A549 (cell line): ENCODE data around the gene DEUP1. TPM values are rescaled to one million over a fixed set of nuclear protein-coding genes. Genes with fewer than 3 reads are reported as not detected.

Experiments used
- ATAC-seq, 2 experiments: fragments of 200-7000 bp in 1 of 2; fragments of >200 bp in 1 of 2; cut with Nextera tagmentation in 1 of 2; cut with Tn5 transposase in 1 of 2; 3 replicates each; pipeline versions ENCODE4 v1.8.0 to v1.9.1; 2018 to 2020; ENCODE audit warnings: mild to moderate bottlenecking in 1 of 2, moderate library complexity in 1 of 2
- CTCF ChIA-PET: fragments of 300-600 bp; sonication (Branson Sonifier 250); formaldehyde crosslinking; extraction: SDS; loops from one replicate; lab custom pipeline; 2021; ENCODE audit warnings: antibody characterized with exemption, inconsistent platforms; lab: Yijun Ruan, JAX
- POLR2A ChIA-PET: fragments of 350-600 bp; formaldehyde crosslinking; extraction: SDS; loops from one replicate; lab custom pipeline; 2021; ENCODE audit warnings: antibody characterized with exemption, inconsistent platforms; lab: Yijun Ruan, JAX
- DNase-seq, 2 experiments: peaks; one replicate each; pipeline versions ENCODE4 v3.0.0 to v3.0.0-alpha.2; 2011 to 2016; ENCODE audit warnings: low read depth in 1 of 2, low spot score in 1 of 2
- FAIRE-seq: peaks from 2 replicates; lab custom pipeline; 2011; peaks lifted over from hg19 to GRCh38; lab: Jason Lieb, UNC
- H3K27ac ChIP-seq, 2 experiments: fragments of >200 bp; sonication (Bioruptor Twin); formaldehyde crosslinking; 3 replicates each; pipeline ENCODE4 v1.5.1; 2016 to 2017
- H3K4me1 ChIP-seq: fragments of >200 bp; sonication (Bioruptor Twin); formaldehyde crosslinking; 3 replicates; pipeline ENCODE4 v1.6.1; 2016
- H3K4me2 ChIP-seq: fragments of >200 bp; sonication (Bioruptor Twin); formaldehyde crosslinking; 3 replicates; pipeline ENCODE4 v1.6.1; 2016
- H3K4me3 ChIP-seq: fragments of >200 bp; sonication (Bioruptor Twin); formaldehyde crosslinking; 3 replicates; pipeline ENCODE4 v1.5.1; 2016
- H3K9me3 ChIP-seq: fragments of >200 bp; sonication (Bioruptor Twin); formaldehyde crosslinking; 3 replicates; pipeline ENCODE4 v1.6.1; 2016
- CBX2 ChIP-seq: fragments of 200-600 bp; sonication (generic); IDR thresholded peaks from 2 replicates; pipeline ENCODE4 v1.6.1; 2016; ENCODE audit warnings: low read depth, mild to moderate bottlenecking, borderline replicate concordance
- CBX8 ChIP-seq: fragments of 200-600 bp; sonication (generic); IDR thresholded peaks from 2 replicates; pipeline ENCODE4 v1.6.1; 2016
- CHD2 ChIP-seq: fragments of 150-350 bp; IDR thresholded peaks from 2 replicates; pipeline ENCODE4 v1.6.1; 2014; ENCODE audit warnings: low read length; ENCODE audit not compliant: partially characterized antibody
- CHD4 ChIP-seq: fragments of 200-600 bp; sonication (generic); IDR thresholded peaks from 2 replicates; pipeline ENCODE4 v1.6.1; 2016; ENCODE audit warnings: antibody characterized with exemption, mild to moderate bottlenecking, borderline replicate concordance
- EHF ChIP-seq: fragments of 250-450 bp; sonication (Bioruptor Pico); IDR thresholded peaks from 2 replicates; pipeline ENCODE4 v1.5.0; 2020; ENCODE audit warnings: mild to moderate bottlenecking
- EHMT2 ChIP-seq: fragments of 200-600 bp; sonication (generic); IDR thresholded peaks from 2 replicates; pipeline ENCODE4 v1.6.1; 2016; ENCODE audit warnings: antibody characterized with exemption, low read depth, mild to moderate bottlenecking, moderate library complexity
- ESRRA ChIP-seq: fragments of 150-350 bp; IDR thresholded peaks from 2 replicates; pipeline ENCODE4 v1.6.1; 2014; ENCODE audit warnings: mild to moderate bottlenecking, low read length, borderline replicate concordance
- HEYL ChIP-seq: fragments of 250-450 bp; sonication (Bioruptor Pico); IDR thresholded peaks from 2 replicates; pipeline ENCODE4 v1.8.0; 2021; ENCODE audit warnings: mild to moderate bottlenecking, moderate library complexity
- KDM5A ChIP-seq: fragments of 200-600 bp; sonication (generic); IDR thresholded peaks from 2 replicates; pipeline ENCODE4 v1.6.1; 2016; ENCODE audit warnings: antibody characterized with exemption, mild to moderate bottlenecking
- MAZ ChIP-seq: fragments of 150-350 bp; IDR thresholded peaks from 2 replicates; pipeline ENCODE4 v1.6.1; 2014; ENCODE audit warnings: antibody characterized with exemption, low read depth, low read length, borderline replicate concordance
- NR3C1 ChIP-seq: fragments of >200 bp; sonication (Bioruptor Twin); formaldehyde crosslinking; IDR thresholded peaks from 3 replicates; pipeline ENCODE4 v1.6.1; 2017
- POLR2A ChIP-seq: IDR thresholded peaks from 2 replicates; pipeline ENCODE4 v1.6.1; 2012; ENCODE audit warnings: mild to moderate bottlenecking, low read length
- TP53 ChIP-seq: fragments of 250-450 bp; sonication (Bioruptor Pico); IDR thresholded peaks from 2 replicates; pipeline ENCODE4 v1.5.0; 2021; ENCODE audit warnings: mild to moderate bottlenecking, moderate library complexity
- ZC3H11A ChIP-seq: fragments of 450-650 bp; IDR thresholded peaks from 2 replicates; pipeline ENCODE4 v1.6.1; 2014; ENCODE audit warnings: antibody characterized with exemption, mild to moderate bottlenecking
- ZNF302 ChIP-seq: fragments of 250-450 bp; sonication (Bioruptor Pico); IDR thresholded peaks from 2 replicates; pipeline ENCODE4 v1.9.0; 2021; ENCODE audit warnings: inconsistent platforms, mild to moderate bottlenecking, moderate library complexity
- WGBS: methylation state at CpG from one replicate; pipeline ENCODE4 v1.1.6; 2017; ENCODE audit errors: missing lambda C conversion rate; 5-methylcytosine and 5-hydroxymethylcytosine counted together
- polyA plus RNA-seq, 4 experiments: library from polyadenylated mRNA; depleted of rRNA in 3 of 4; stranded (reverse); fragments of >200 nt; fragmentation: RNase III in 1 of 4; extraction: RNeasy Plus Mini Kit Qiagen cat#74134 plus additional on column Dnase treatment in 1 of 4; gene quantifications; 2 replicates in 3 of 4; 3 replicates in 1 of 4; pipeline ENCODE4 v1.2.3, GENCODE V29; 2011 to 2017
- TF ChIP-seq, protein P1 (sequence below): fragments of 200-600 bp; sonication (generic); IDR thresholded peaks from 2 replicates; pipeline ENCODE4 v1.6.1; 2016; ENCODE audit warnings: antibody characterized with exemption, mild to moderate bottlenecking, moderate library complexity
- TF ChIP-seq, protein P2 (sequence below): IDR thresholded peaks from 2 replicates; pipeline ENCODE4 v1.6.1; 2012; ENCODE audit warnings: low read depth, borderline replicate concordance
- TF ChIP-seq, protein P3 (sequence below): fragments of 250-450 bp; sonication (Bioruptor Pico); IDR thresholded peaks from 2 replicates; pipeline ENCODE4 v1.5.0; 2021; ENCODE audit warnings: mild to moderate bottlenecking, moderate library complexity, borderline replicate concordance
- TF ChIP-seq, protein P4 (sequence below): fragments of >200 bp; sonication (Bioruptor Twin); formaldehyde crosslinking; IDR thresholded peaks from 2 replicates; pipeline ENCODE4 v1.6.1; 2016
- TF ChIP-seq, protein P5 (sequence below): fragments of 250-450 bp; sonication (Bioruptor Pico); IDR thresholded peaks from 2 replicates; pipeline ENCODE4 v1.5.0; 2020; ENCODE audit warnings: low read depth, mild to moderate bottlenecking, moderate library complexity

Gene DEUP1
- polyA plus RNA-seq, 2 of the 4 experiments (the other 2 are of a cell fraction) = not detected

GRCh38 chr11:93370260-93370659 lies 39.7 kb downstream of the DEUP1 start:
- ChIA-PET POLR2A (no interaction called here), CTCF (no interaction called here)
- WGBS = 6% methylated on average over 2 of the region's 2 CpGs
- ATAC-seq (no peak), DNase-seq (no peak), FAIRE-seq (no peak)
- no peak overlapping the region for H3K27ac ChIP-seq
- H3K4me1 ChIP-seq = no peaks in the 10 kb centered on the region
- H3K9me3 ChIP-seq = no peaks in the 10 kb centered on the region
- TF ChIP-seq KDM5A (no peak), CBX2 (no peak), CHD2 (no peak), ZNF302 (no peak), POLR2A (no peak), TP53 (CRISPR knock-in tag) (no peak), MAZ (no peak), CHD4 (no peak), EHF (CRISPR knock-in tag) (no peak), HEYL (no peak), ESRRA (no peak), CBX8 (no peak), NR3C1 (no peak), ZC3H11A (no peak)
- TF ChIP-seq, protein P1, sequence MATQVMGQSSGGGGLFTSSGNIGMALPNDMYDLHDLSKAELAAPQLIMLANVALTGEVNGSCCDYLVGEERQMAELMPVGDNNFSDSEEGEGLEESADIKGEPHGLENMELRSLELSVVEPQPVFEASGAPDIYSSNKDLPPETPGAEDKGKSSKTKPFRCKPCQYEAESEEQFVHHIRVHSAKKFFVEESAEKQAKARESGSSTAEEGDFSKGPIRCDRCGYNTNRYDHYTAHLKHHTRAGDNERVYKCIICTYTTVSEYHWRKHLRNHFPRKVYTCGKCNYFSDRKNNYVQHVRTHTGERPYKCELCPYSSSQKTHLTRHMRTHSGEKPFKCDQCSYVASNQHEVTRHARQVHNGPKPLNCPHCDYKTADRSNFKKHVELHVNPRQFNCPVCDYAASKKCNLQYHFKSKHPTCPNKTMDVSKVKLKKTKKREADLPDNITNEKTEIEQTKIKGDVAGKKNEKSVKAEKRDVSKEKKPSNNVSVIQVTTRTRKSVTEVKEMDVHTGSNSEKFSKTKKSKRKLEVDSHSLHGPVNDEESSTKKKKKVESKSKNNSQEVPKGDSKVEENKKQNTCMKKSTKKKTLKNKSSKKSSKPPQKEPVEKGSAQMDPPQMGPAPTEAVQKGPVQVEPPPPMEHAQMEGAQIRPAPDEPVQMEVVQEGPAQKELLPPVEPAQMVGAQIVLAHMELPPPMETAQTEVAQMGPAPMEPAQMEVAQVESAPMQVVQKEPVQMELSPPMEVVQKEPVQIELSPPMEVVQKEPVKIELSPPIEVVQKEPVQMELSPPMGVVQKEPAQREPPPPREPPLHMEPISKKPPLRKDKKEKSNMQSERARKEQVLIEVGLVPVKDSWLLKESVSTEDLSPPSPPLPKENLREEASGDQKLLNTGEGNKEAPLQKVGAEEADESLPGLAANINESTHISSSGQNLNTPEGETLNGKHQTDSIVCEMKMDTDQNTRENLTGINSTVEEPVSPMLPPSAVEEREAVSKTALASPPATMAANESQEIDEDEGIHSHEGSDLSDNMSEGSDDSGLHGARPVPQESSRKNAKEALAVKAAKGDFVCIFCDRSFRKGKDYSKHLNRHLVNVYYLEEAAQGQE = no peak
- TF ChIP-seq, protein P2, sequence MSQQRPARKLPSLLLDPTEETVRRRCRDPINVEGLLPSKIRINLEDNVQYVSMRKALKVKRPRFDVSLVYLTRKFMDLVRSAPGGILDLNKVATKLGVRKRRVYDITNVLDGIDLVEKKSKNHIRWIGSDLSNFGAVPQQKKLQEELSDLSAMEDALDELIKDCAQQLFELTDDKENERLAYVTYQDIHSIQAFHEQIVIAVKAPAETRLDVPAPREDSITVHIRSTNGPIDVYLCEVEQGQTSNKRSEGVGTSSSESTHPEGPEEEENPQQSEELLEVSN = no peak
- TF ChIP-seq, protein P3, sequence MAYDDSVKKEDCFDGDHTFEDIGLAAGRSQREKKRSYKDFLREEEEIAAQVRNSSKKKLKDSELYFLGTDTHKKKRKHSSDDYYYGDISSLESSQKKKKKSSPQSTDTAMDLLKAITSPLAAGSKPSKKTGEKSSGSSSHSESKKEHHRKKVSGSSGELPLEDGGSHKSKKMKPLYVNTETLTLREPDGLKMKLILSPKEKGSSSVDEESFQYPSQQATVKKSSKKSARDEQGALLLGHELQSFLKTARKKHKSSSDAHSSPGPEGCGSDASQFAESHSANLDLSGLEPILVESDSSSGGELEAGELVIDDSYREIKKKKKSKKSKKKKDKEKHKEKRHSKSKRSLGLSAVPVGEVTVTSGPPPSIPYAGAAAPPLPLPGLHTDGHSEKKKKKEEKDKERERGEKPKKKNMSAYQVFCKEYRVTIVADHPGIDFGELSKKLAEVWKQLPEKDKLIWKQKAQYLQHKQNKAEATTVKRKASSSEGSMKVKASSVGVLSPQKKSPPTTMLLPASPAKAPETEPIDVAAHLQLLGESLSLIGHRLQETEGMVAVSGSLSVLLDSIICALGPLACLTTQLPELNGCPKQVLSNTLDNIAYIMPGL (CRISPR knock-in tag) = no peak
- TF ChIP-seq, protein P4, sequence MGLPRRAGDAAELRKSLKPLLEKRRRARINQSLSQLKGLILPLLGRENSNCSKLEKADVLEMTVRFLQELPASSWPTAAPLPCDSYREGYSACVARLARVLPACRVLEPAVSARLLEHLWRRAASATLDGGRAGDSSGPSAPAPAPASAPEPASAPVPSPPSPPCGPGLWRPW = no peak
- no peak overlapping the region for H3K4me3 ChIP-seq
- no peak overlapping the region for H3K4me2 ChIP-seq

DNA sequence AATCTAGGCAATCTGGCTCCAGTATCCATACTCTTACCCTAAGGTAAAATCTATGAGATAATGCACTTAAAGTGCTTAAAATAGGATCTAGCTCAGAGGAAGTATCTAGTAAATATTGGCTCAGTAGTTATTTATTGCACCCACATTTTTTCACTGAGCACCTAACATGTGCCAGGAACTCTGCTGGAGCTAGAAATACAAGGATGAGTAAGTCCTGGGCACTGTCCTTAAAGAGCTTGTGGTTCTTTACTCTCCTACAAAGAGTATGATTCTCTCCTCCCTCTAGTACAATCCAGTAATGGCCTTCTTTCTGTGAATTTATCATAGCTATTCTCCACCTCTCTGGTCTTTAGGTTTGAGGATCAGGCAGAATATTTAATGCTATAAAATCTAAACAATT lies 59.2 kb downstream of the DEUP1 start:
- DNase-seq (no peak), FAIRE-seq (no peak), ATAC-seq (no peak)
- TF ChIP-seq KDM5A (no peak), MAZ (no peak), EHMT2 (no peak)
- TF ChIP-seq, protein P5, sequence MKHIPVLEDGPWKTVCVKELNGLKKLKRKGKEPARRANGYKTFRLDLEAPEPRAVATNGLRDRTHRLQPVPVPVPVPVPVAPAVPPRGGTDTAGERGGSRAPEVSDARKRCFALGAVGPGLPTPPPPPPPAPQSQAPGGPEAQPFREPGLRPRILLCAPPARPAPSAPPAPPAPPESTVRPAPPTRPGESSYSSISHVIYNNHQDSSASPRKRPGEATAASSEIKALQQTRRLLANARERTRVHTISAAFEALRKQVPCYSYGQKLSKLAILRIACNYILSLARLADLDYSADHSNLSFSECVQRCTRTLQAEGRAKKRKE (CRISPR knock-in tag) = no peak
- ChIA-PET CTCF (no interaction called here), POLR2A (no interaction called here)
- Histone ChIP-seq H3K4me1 (no peaks in the 10 kb centered on the region), H3K4me2 (no peak overlapping the region), H3K27ac (no peak overlapping the region), H3K9me3 (no peaks in the 10 kb centered on the region), H3K4me3 (no peak overlapping the region)
